C4-2B (cell line): ENCODE data around the gene CERS1.
A peak's percentile ranks its signal among the peaks of the same experiment; 100 is the strongest.

Source experiments
- H3K27ac ChIP-seq: fragments of 450-650 bp; 2 replicates; pipeline ENCODE4 v1.5.1; 2017
- ZFX ChIP-seq: fragments of 450-650 bp; IDR thresholded peaks from 2 replicates; pipeline ENCODE4 v1.6.1; 2017
- TF ChIP-seq, protein P1 (sequence below): fragments of 450-650 bp; conservative IDR thresholded peaks from 2 replicates; pipeline ENCODE4 v1.5.1; 2017; ENCODE audit warnings: mild to moderate bottlenecking

The CERS1 gene, protein sequence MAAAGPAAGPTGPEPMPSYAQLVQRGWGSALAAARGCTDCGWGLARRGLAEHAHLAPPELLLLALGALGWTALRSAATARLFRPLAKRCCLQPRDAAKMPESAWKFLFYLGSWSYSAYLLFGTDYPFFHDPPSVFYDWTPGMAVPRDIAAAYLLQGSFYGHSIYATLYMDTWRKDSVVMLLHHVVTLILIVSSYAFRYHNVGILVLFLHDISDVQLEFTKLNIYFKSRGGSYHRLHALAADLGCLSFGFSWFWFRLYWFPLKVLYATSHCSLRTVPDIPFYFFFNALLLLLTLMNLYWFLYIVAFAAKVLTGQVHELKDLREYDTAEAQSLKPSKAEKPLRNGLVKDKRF

DNA sequence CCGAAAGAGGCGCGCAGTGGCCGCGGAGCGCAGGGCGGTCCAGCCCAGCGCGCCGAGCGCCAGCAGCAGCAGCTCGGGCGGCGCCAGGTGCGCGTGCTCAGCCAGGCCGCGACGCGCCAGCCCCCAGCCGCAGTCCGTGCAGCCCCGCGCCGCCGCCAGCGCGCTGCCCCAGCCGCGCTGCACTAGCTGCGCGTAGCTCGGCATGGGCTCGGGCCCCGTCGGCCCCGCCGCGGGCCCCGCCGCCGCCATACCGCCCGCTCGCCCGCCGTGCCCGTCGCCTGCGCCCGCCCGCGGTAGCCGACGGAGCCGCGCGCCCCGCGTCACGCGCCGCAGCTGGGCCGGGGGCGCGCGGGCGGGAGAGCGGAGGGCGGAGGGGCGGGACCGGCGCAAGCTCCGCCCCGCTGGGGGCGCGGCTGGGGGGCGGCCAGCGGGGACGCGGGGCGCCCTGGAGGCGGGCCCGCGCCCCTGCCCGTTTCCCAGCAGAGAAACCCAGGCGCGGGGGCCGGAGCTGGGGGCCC lies at the start of gene CERS1:
CERS1 (minus strand) TSS at position 335 of the 518 bp plus-strand sequence; CDS start at position 249, 86 bp downstream.
- H3K27ac ChIP-seq = no peak within 1 kb of the TSS
- TF ChIP-seq, protein P1, sequence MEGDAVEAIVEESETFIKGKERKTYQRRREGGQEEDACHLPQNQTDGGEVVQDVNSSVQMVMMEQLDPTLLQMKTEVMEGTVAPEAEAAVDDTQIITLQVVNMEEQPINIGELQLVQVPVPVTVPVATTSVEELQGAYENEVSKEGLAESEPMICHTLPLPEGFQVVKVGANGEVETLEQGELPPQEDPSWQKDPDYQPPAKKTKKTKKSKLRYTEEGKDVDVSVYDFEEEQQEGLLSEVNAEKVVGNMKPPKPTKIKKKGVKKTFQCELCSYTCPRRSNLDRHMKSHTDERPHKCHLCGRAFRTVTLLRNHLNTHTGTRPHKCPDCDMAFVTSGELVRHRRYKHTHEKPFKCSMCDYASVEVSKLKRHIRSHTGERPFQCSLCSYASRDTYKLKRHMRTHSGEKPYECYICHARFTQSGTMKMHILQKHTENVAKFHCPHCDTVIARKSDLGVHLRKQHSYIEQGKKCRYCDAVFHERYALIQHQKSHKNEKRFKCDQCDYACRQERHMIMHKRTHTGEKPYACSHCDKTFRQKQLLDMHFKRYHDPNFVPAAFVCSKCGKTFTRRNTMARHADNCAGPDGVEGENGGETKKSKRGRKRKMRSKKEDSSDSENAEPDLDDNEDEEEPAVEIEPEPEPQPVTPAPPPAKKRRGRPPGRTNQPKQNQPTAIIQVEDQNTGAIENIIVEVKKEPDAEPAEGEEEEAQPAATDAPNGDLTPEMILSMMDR = no peak
- no peak for TF ChIP-seq ZFX

DNA sequence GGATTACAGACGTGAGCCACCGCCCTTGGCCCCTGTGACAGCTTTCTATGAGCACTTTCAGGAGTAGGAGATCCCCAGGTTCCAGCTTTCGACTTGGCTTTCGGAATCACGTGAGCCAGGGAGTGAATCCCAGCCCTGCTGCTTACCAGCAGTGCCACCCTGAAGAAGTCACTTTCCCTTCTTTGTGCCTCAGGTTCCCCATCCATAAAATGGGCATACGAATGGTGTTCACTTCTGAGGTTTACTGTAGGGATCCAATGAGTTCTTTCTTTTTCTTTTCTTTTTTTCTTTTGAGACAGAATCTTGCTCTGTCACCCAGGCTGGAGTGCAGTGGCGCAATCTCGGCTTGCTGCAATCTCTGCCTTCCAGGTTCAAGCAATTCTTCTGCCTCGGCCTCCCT lies 49.3 kb upstream of the CERS1 start:
- TF ChIP-seq, protein P1 = no peak
- no peak for TF ChIP-seq ZFX
- H3K27ac ChIP-seq = no peak overlapping the region

DNA sequence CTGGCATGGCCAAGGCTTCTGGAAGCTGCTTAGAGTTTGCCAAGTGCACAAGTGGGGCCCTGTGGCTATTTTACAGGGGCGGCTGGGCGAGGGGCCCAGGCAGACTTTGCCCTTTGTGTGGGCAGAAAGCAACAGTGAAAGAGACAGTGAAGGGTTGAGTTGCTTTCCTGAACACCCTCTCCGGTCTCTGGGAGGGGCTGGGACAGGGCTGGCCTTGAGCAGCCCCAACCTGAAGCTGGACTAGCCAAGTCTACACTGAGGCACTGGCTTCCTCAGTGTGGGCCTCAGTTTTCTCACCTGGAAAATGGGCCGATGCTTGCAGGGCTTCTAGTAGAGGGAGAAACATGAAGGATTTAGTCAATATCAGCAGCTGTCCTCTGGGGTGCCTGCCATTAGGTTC lies 47.5 kb upstream of the CERS1 start:
- TF ChIP-seq ZFX = no peak
- TF ChIP-seq, protein P1 = no peak

DNA sequence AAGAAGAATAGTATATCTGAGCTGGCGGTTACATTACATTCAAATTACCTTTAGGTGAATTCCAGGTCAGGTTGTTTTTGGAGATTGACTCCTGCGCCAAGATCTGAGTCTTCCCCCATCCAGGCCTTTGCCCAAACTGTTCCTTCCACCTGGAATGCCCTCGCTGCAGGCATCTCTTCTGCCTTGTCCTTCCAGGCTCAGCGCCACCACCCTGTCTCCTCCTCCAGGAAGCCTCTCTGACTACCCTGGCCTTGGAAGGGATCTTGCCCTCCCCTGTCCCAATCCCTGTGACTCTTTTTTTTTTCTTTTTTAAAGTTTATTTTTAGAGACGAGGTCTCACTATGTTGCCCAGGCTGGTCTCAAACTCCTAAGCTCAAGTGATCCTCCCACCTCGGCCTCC lies 46.7 kb upstream of the CERS1 start:
- TF ChIP-seq ZFX = no peak
- TF ChIP-seq, protein P1 = no peak
- no peak overlapping the region for H3K27ac ChIP-seq

More for the DNA sequence above, 47.5 kb upstream of the CERS1 start:
- H3K27ac ChIP-seq = no peak overlapping the region

DNA sequence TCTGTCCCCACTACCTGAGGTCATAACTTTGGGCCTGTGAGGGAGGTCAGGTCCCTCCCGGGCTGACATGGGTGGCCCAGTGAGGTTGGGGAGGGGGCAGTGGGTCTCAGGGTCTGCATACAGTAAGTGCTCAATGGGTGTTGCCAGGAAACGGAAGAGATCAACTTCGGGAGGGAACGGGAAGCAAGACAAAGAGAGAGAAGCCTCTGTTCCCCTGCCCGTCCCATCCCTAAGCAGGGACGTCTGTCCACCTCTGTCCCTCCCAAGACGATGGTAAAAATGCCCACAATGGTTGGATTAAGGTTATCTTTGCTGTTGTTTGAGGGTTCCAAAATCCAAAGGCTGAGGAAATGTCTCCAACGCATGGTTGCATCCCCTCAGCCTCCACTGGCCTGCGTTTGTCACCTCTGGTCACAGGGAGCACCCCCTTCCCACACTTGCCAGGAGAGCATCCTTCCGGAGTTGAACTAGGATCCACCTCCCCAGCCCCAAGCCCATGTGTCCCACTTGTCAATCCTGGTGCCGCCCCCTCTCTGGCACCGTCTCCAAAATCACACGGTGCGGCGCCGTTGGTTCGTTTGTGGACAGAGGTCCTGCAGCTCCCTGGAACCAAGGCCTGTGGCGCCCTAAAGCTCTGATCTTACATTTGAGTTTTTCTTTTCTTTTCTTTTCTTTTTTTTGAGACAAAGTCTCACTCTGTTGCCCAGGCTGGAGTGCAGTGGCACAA lies 45.8 kb upstream of the CERS1 start:
- TF ChIP-seq ZFX = no peak
- TF ChIP-seq, protein P1 = no peak
- no peak overlapping the region for H3K27ac ChIP-seq

DNA sequence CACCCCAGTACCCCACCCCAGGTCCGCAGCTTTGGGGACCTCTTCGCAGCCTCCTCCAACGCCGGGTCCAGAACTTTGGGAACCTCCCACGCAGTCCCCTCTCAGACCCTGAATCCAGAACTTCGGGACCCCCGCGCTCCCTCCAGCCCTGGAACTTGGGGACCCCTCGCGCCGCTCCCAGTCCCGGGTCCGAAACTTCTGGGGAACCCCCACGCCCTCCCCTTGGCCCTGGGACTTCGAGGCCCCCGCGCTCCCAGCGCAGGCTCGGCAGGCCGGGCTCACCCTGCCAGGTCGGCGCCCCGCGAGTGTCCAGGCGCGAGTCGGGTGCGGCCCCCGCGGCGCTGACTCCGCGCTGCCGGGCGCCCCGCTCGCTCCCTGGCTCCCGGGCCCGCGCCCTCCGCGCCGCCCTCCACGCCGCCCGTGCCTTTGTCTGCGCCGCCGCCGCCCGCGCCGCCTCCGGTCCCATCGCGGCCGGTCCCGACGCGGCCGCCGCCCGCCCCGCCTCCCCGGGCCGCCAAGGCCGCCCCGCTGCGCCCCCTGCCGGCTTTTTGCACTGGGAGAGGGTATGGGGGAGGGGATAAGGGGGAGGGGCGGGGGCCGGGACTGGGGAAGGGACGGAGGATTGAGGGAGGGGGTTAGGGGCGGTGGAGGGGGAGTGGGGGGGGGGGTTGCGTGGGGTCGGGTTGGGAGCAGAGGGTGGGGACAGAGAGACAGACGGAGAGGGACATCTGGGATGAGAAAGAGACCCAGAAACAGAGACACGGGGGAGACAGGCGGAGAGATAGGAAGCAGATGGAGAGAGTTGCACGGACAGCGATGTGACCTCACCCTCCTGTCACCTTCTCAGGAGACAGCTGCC lies 45.0 kb upstream of the CERS1 start, which contains the start of gene HOMER3:
HOMER3 (minus strand) TSS at position 449 of the 859 bp plus-strand sequence. CDS start 2,235 bp downstream, outside the sequence.
- TF ChIP-seq ZFX = peak; percentile 63; the same call in 1 of the 2 replicates
- TF ChIP-seq, protein P1 = peak; percentile 93
- peak within 1 kb of the TSS; percentile 49 for H3K27ac ChIP-seq
